Stimulated activated CD4-positive, alpha-beta T cell treated with anti-CD3 and anti-CD28 coated beads, Interleukin-15, amount 100 ng/mL, for 24 hours (primary cell): ENCODE results near the gene SSUH2.
"Not testable (repeated sequence)": the region's sequence is repeated elsewhere in the genome, so short reads cannot be mapped to it uniquely, and the experiment has no call there.

Source experiments
- DNase-seq: peaks from one replicate; pipeline ENCODE4 v3.0.0-alpha.2; 2020

The SSUH2 gene, protein sequence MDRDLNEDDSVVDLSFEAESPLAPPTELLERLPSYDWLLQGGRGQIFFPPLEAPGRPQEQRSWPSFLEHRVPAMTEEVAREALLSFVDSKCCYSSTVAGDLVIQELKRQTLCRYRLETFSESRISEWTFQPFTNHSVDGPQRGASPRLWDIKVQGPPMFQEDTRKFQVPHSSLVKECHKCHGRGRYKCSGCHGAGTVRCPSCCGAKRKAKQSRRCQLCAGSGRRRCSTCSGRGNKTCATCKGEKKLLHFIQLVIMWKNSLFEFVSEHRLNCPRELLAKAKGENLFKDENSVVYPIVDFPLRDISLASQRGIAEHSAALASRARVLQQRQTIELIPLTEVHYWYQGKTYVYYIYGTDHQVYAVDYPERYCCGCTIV

DNA sequence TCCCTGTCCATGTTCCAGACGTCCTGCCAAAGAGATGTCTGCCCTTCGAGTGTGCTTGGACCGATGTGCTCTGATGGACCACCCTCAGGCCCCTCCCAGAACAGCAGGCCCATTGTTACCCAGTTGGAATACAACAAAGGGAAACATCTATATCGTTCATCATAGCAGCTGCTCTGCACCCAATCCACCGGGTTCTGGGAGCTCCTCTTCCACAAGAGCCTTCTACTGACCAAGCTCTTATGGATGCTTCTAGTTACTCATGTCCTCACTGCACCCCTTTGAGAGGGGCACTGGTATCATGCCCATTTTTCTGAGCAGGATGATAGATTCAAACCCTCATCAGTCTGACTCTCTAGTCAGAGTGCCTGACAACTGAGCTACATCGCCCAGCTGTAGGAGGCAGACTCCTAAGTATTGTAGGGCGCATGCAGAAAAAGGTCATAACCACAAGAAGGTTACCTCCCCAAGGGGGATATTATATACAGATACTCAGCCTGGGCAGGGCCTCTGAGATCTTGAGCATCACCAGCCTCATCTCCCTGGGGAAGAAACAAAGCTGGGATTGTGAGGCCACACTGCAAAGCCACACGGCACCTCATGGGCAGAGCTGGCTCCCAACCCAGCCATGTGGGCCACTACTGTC is at the start of gene SSUH2:
TSS of gene SSUH2 (minus strand) at position 51 of the 643 bp plus-strand sequence. CDS start at position 11, 40 bp downstream.
- no peak for DNase-seq

DNA sequence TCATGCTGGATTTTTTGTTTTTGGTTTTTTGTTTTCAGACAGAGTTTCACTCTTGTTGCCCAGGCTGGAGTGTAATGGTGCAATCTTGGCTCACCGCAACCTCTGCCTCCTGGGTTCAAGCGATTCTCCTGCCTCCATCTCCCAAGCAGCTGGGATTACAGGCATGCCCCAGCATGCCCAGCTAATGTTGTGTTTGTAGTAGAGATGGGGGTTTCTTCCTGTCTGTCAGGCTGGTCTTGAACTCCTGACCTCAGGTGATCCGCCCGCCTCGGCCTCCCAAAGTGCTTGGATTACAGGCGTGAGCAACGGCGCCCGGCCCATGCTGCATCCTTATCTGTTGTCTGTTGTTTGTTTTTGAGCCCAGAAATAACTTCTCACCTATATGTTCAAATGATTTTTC is 46.7 kb upstream of the SSUH2 start:
- DNase-seq = not testable (repeated sequence)

DNA sequence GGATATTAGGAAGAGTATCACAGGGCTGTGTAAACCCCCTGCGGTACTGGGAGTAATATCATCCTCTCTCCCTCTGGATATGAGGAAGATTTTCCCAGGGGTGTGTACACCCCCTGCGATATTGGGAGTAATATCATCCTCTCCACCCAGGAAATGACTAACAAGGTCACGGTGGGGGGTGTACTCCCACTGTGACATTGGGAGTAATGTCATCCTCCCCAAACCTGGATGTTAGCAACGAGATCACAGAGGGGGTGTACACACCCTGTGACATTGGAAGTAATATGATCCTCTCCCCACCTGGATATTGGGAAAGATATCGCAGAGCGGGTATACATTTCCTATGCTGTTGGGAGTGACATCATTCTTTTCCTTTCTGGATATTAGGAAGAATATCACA is 40.4 kb upstream of the SSUH2 start:
- not testable (repeated sequence) for DNase-seq

DNA sequence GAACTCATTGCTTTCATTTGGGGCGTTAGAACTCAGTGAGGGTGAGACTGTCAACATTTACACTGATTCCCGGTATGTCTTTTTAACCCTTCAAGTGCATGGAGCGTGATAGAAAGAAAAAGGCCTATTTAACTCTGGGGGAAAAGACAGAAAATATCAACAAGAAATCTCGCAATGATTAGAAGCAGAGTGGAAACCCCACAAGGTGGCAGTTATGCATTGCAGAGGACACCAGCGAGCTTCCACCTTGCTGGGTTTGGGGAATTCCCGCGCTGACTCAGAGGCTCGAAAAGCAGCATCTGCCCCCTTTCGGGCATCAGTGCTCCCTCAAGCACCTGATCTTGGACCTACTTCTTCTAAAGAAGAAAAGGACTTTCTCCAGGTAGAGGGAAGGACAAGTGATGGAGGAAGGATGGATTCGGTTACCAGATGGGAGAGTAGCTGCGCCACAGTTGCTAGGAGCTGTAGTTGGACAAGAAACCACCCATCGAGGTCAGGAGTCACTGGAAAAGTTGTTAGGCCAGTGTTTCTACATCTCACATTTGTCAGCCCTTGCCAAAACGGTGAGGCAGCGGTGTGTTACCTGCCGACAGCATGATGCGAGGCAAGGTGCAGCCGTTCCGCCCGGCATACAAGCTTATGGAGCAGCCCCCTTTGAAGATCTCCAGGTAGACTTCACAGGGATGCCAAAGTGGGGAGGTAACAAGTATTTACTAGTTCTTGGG is 38.4 kb upstream of the SSUH2 start:
- DNase-seq = peak; percentile 35

DNA sequence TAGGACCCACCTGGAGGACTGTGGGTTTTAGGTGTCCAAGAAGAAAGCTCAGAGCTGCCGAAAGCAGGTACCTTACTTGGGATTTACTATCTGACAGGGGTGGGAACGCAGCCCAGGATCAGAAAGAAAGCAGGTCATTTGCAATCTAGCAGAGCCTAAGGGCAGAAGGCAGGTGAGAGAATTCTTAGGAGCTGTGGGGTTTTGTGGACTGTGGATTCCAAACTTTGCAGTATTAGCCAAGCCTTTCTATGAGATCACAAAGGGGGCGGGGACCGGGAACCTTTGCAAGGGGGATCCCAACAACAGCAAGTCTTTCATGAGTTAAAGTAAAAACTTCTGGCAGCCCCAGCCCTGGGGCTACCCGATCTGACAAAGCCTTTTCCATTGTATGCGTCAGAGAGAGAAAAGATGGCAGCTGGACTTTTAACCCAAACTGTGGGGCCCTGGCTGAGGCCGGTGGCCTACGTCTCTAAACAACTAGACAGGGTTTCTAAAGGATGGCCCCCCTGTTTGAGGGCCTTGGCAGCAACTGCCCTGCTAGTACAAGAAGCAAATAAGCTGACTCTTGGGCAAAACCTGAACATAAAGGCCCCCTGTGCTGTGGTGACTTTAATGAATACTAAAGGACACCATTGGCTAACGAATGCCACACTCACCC is 37.4 kb upstream of the SSUH2 start:
- not testable (repeated sequence) for DNase-seq

DNA sequence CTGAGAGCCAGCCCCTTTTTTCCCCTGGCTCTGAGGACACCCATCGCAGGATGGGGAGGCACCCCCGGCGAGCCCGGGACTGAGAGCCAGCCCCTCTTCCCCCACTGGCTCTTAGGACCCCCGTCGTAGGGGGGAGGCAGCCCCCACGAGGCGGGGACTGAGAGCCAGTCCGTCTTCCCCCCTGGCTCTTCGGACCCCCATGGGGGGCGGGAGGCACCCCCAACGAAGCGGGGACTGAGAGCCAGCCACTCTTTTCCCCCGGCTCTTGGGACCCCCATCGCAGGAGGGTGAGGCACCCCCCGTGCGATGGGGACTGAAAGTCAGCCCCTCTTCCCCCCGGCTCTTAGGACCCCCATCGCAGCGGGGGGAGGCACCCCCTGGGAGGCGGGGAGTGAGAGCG is 36.8 kb upstream of the SSUH2 start:
- no peak for DNase-seq

DNA sequence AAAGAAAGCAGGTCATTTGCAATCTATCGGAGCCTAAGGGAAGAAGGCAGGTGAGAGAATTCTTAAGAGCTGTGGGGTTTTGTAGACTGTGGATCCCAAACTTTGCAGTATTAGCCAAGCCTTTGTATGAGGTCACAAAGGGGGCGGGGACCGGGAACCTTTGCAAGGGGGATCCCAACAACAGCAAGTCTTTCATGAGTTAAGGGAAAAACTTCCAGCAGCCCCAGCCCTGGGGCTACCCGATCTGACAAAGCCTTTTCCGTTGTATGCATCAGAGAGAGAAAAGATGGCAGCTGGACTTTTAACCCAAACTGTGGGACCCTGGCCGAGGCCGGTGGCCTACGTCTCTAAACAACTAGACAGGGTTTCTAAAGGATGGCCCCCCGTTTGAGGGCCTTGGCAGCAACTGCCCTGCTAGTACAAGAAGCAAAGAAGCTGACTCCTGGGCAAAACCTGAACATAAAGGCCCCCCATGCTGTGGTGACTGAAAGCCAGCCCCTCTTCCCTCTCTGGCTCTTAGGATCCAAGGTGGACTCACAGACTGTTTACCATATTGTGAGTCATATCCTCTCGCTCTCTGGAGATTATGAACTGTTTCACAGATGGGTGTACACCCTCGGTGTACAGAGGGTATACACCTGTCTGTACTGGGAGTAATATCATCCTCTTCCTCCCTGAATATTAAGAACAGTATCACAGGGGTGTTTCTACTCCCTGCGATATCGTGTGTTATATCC is 35.4 kb upstream of the SSUH2 start:
- not testable (repeated sequence) for DNase-seq

- DNase-seq = no peak
Measured at GRCh38 chr3:8678751-8679150, 34.2 kb upstream of the SSUH2 start.

GRCh38 chr3:8677258-8677657 is 32.7 kb upstream of the SSUH2 start:
- not testable (repeated sequence) for DNase-seq

- not testable (repeated sequence) for DNase-seq
Measured at GRCh38 chr3:8675591-8675990, 31.0 kb upstream of the SSUH2 start.

DNA sequence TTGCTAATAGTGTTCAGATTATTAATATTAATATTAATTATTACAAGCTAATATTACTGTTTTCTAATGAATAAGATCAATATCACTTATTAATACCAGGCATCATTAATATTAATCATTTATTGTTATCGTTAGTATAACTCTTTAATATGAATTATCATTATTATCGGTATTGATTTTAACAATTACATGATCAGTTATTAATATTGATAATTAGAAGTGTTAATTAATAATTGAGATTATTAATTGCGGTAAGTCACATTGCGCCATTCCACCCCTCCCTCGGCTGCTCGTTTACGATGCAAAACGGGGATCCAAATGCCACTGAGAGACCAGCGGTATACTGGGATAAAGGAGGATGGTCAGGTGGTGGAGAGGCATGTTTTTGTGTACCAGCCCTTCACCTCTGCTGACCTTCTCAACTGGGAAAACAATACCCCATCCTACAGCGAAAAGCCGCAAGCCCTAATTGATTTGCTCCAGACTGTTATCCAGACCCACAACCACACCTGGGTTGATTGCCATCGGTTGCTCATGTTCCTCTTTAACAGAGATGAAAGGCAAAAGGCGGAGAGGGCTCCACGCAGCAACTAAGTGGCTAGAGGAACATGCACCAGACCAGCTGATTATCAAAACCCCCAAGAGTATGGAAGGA is 28.6 kb upstream of the SSUH2 start:
- no peak for DNase-seq

- DNase-seq = no peak
Measured at GRCh38 chr3:8669019-8669418, 24.4 kb upstream of the SSUH2 start.

DNA sequence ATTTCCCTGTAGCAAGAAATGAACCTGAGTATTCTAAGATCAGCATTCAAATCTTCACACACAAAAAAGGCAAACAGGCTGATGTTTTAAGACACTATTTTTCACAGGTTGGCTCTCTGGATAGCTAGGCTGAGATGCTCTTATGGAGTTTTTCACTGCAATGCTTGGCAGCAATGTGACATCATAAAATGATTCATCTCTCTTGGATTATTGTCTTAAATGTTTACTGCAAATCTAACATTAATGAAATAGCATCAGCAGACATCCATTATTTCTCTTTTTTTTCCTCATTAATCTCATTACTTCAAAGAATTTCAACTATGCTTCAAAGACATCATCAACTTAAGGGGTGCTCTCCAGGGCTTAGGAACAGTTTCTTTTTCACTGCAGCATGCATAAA is 23.6 kb upstream of the SSUH2 start:
- no peak for DNase-seq

DNA sequence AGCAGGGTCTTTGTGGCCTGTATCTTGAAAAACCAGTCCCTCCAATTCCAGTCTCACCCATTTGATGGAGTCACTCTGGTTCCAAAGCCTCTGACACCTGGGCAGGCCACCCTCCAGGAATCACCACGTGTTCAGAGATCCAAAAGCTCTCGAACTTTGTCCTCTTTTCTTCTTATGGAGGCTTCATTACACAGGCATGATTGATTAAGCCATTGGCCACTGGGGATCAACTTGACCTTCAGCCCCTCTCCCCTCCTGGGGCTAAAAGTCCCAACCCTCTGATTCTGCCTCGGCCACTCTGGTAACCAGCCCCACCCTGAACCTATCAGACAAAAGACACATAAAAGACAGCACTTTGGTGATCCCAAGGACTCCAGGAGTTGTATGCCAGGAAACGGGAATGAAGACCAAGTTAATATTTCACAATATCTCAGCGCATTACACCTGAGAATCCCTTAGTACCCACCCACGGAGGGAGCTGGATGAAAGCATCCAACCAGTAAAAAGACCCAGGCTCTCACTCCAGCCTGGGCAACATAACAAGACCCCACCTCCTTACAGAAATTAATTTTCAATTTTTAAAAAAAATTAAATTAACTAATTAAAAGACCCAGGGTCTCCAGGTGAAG is 23.0 kb upstream of the SSUH2 start:
- DNase-seq = no peak

- DNase-seq = no peak
Measured at GRCh38 chr3:8665407-8665896, 20.9 kb upstream of the SSUH2 start.

DNA sequence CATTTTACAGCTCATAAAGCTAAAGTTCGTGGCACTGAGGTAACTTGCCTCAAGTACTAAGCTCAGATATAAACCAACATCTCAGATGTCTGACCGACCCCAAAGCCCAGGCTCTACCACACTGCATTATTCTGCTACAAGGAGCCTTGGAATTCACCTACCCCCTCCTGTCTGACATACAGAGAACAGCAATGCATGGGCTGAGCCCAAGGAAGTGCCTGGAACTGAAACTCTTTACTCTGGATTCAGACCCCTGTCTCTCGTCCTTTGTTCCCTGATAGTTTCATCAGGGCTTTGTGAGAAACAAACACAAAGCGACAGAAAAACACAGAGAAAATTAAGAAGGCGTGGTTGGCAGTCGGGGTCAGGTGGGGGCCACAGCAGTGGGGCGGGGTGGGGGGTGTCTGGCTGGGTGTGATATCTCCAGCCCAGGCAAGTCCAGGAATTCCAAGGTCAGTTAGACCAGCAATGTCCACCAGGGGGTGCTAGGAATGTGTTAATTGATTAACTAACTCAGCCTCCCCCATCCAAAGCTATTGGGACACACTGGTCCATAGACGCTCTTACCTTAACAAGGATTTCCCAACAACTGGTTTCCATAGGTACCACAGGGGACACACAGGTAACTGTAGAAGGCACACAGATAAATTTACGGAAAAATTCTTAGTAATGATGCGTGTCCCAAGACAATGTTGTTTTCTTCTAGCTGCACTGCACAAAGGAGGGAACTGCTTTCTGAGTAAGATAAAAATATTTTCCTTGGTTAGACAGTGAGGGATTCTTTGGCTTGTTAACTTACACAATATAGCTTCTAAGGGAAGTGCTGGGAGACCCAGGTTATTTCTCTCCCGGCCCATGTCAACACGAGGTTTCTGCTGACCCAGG is 18.8 kb upstream of the SSUH2 start:
- peak; percentile 72 for DNase-seq

DNA sequence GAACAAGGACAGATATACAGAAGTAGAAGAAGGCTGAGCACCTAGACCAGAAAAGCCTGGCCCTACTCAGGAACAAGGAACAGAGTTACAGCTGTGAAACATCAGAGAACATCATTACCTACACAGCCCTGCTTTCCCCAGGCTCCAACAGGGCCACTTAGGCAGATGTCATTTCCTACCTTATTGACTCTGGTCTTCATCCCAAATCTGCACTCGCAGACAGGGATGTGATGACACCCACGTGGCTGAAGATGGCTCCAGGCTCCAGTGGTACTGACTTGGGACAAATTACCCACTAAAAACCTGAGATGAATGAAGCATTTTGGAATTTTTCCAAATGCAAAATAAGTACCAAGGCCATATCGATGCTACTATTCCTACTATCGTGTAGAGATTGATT is 18.0 kb upstream of the SSUH2 start:
- no peak for DNase-seq

GRCh38 chr3:8660175-8661118 is 15.8 kb upstream of the SSUH2 start:
- DNase-seq = no peak

DNA sequence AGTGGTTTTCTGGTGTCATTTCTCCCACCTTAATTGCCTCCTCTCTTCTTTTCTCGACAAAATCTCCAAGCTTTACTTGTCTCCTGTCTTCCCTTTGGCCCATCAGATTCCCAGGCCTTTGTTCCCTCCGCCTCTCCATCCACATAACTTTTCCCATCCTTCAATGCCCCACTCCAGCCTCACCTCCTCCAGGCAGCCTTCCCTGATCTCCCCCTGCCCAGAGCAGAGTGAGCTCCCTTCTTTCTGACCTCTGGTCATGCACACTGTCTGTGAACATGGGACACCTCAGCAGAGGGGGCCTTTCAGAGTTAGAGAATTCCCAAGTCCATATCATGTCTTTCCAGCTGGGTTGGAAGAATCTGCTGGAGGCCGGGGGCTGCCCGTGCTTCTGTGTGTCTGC is 14.6 kb upstream of the SSUH2 start:
- no peak for DNase-seq
